ENCODE results near the gene CAMSAP1.

DNA sequence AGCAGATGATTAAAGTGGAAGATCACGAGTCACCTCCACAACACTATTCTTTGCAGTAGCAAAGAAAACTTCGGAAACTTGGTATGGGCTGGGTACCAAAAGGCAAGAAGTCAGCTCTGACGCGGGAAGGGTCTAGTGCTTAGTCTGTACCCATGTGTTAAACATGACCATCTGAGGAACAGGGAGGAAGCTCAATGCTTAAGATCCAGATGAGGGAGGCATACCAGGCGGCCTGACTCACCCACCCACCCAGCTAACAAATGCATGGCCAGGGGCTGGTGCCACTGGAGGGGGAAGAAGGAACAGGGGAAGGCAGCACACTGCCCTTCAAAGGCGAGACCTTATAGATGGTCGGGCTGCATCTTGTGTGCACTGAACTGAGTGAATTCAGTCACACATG, 41.8 kb downstream of the CAMSAP1 start:
- TF ChIP-seq EZH2 (IDR thresholded peaks at IDR 0.05; ENCODE audit: insufficient read depth, poor library complexity, severe bottlenecking), result no peak
- no peak for TF ChIP-seq EZH2phosphoT487 (IDR thresholded peaks at IDR 0.05; ENCODE audit: insufficient read depth, low read depth)

Measured in GM23248 (cell line).